HG03565 (cell line): ENCODE measurements around the gene TENT5A.

Experiments used
- ATAC-seq: cut with Tn5 transposase; IDR thresholded peaks from one replicate; pipeline ENCODE4 v1.9.1; 2021; ENCODE audit warnings: mild to moderate bottlenecking, moderate library complexity; ENCODE audit not compliant: unreplicated experiment

Gene TENT5A

DNA sequence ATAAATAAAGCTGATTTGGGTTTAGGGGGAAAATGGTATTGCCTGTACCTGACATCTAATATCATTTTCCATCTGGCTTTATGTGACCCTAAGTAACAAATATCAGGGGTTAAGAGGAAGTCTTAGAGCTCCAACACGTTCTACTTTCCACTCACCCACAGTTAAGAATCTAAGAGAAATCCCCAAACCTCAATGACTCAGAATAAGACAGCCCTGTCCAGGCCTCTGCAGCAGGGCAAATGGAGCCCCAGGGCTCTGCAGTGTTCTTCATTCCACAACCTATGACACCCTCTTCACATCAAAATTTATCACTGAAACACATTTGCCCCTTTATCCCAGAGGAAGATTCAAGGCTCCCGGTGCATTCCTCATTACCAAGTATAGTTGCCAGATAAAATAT is 20.3 kb upstream of the TENT5A start:
- ATAC-seq: peak; percentile 100

DNA sequence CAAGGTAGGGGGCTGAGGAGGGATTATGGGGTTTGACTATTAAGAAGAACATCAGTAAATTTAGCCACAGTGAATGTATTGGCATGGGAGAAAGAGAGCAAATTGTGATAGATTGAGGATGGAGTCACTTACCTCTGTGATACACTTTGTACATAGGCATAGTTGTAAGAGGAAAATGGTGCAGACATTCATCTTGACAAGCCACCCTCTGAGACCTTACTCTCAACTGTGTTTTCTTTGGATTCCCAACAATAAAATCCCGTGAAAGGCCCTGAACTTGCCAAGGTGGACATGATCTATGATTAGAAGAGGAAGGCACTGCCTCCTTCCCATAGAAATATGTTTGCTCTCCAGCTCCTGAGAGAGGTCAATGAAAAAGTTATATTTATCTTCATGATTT is 18.6 kb upstream of the TENT5A start:
- no peak for ATAC-seq

DNA sequence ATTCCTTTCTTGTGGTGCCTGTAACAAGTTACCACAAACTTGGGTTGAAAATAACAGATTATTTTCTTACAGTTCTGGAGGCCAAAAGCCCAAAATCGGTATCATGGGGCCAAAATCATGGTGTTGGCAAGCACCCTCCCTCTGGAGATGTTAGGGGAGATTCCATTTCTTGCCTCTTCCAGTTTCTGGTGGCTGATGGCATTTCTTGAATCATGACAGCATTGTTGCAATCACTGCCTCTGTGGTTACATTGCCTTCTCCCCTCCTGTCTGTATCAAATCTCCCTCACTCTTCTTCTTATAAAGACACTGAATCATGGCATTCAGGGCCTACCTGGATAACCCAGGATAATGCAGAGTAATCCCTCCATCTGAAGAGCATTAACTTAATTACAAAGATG is 17.9 kb upstream of the TENT5A start:
- no peak for ATAC-seq

DNA sequence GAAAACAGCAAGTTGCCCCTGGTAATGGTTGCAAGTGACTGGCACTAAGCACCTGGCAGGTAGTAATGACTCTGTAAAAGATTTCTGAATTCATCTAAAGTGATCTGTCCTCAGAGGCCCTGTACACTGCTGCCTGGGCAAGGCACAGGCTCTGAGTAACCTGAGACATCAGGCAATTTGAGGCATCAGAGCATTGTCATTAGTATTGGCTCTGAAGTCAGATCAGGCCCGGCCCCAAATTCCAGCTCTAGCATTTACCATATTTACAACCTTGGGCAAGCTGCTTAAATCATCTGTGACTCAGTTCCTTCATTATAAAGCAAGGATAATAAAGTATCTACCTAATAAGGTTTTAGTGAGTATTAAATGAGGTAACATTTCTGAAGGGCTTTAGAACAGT is 17.3 kb upstream of the TENT5A start:
- no peak for ATAC-seq

DNA sequence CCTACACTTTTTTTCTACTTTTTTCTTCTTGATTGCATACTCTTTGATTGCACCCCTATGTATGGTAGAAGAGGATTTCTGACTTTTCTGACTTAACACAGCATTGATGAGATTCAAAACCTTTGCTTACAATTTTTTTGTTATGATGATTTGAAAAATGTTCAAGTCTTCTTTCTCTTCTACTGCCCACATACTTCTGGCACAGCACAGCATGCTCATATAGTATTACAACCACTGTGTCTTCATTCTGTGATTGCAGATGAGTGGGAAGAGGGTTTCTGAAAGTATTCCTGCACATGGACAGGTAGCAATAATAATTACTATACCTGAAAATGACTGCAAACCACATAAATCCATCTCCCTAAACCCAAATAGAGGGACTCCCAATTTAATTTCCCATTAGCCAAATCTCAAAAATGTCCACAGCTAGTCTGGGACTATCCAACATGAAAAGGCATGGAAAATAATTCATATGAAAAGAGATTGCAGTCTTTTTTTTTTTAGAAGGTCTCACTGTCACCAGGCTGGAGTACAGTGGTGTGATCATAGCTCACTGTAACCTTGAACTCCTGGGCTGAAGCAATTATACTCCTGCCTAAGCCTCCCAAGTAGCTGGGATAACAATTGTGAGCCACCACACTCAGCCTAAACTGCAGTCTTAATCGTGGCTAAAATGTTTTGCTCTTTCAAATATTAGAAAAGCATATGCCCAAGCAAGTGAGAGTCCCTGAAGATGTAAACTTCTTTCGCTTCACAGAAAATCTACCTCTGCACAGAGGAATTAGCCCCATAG is 15.9 kb upstream of the TENT5A start:
- ATAC-seq: no peak

DNA sequence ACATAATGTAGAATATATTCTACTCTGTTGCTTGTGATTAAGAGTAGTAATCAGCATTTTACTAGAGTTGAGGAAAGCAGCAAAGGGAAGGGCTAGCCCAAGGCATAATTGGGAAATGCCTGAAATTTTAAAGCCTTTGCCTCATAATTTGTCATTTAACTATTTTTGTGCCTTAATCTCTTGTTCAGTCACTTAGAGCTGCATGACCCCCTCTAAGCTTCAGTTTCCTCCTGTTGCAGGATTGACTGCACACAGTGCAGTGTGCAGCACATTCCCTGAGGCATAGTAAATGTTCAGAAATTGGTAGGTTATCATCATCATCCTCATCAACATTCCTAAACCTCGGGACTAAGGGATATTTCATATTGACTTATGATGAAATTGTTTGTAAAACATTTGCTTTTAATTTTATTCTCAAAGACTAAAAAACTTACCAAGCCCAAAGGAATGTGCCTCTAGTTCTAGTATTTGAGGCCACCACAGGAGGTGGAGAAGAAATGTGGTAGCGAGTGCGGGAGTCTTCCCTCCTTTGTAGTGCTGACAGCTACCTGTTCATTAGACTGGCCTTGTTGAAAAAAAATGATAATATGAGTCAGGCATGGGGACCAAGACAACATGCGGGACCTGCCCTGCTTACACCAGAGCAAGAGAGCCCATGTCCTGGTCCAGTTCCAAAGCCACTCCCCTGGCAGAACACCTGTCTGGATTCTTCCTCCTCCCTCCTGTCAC is 14.8 kb upstream of the TENT5A start:
- no peak for ATAC-seq

DNA sequence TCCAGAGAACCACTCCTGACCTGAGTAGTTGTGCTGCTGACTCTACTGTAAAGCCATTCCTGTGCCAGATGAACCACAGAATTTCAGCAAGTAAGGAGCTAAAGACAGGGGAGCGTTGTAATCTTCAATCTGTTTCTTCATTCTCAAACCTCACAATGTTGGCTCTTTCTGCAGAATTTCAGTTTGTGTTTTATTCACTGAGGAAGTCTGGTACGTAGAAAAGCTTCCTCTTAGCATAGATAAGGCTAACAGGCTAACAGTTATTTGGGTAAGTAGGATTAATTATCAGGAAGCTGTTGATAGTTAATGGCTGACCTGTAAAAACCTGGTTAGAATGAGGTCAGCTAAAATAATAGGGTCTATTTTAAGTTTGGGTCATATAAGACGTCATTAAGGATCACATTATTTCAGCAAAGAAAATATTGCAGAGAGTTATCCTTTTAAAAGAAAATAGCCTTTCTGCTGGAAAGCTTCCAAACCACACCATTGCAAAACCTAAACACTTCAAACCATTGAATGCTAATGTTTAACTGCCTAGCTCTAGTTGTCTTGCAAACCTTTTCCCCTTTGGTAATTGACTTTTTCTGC is 14.1 kb upstream of the TENT5A start:
- peak; percentile 55 for ATAC-seq

DNA sequence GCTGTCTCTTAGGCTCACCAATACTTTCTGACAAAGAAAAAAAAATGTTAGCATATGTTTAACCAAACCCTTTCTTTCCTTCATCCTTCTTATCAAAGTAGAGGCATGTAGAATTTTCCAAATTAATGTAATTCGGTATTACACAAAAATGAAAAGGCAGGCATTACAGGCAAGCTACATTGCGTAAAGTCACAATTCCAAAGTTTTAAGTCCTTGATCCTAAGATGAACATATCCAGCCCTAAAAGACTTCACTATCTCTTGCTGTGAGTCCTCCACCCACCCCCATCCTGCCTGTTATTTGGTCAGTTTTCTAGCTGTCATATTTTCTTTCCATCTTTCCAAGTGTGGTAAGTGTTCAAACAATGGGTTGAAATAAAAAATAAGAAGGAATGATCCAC is 12.1 kb upstream of the TENT5A start:
- ATAC-seq: no peak

DNA sequence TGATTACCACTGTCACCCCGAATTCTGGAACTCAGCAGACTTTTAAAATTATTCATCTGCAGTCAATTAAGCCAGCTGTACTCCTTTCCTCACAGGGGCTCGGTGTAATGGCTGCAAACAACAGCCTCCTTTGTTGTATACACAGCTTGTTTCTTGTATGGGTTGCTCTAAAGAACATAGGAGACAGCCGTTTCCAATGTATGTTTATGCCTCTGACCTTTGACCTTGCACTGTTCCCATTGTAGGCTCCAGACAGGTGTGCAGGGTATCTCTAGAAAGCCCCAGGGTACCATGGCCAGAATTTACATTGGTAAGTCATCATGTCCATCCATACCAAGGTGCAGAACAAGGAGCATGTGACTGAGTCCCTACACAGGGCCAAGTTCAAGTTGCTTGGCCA is 11.5 kb upstream of the TENT5A start:
- no peak for ATAC-seq

DNA sequence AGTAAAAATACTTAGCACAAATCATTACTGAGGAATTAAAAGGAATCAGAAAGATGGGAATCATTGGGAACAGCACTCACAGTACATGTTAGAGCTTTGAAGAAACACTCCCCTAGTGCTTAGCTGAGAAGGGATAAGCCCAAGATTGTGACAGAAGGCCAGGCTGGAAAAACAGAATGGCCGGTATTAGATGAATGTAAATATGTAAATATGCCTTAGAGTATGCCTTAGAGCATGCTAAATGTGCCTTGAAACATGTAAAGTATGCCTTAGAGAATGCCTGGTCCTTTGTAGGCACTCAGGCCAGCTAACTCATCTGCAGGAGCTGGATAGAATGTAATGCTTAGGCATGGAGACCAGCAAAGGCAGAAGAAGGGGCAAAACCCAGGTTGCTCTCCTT is 10.6 kb upstream of the TENT5A start:
- ATAC-seq: no peak

DNA sequence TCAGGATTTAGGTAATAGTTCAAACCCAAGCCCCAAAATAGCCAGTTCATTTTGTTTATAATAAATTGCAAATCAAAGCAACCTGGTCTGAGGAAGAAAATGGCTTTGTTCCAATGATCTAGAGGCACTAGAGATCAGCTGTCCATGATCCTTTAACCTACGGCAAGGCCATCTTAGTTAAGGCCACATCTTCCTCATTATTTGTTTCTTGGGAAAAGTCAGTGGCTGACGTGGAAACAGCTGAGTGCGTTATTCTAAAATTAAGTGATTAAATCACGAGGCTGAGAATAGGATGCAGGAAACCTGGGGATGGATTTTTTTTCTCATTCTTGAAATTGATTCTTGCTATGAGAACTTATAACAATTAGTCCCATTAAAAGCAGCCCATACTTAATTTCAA is 10.1 kb upstream of the TENT5A start:
- ATAC-seq: no peak

DNA sequence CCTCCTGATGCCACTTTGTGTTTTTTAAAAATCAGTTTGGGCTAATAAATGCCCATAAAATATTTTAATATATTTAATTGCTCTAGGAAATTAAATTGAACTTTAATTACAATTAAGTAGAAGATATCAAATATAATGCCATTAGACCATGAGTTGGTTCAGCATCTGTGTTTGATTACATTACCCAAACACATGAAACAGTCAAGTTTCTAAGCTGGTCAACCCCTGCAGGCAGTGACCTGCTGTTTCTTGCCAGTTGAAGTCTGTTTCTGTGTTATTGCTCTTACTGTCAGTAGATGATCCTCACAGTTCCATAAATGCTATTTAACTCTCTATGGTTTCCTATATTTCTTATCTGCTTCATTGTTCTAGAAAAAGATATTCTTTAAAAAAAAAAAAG is 9.7 kb upstream of the TENT5A start:
- no peak for ATAC-seq

DNA sequence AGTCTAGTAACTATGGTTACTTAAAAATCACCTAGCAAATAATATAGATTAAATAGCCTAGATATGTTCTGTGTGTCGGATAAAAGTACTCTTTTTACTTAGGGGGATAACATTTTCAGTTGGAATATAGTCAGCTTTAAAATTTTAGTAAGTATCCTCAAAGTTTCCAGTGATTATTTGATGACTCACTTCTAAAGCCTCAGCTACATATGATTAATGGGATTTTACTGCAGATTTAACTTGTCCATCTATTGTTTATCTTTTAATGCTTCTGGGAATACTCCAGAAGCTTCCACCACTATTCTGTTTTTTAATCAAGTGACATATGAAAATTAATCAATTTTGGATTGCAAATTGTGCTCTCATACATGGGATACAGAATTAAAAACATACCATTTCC is 8.7 kb upstream of the TENT5A start:
- no peak for ATAC-seq

DNA sequence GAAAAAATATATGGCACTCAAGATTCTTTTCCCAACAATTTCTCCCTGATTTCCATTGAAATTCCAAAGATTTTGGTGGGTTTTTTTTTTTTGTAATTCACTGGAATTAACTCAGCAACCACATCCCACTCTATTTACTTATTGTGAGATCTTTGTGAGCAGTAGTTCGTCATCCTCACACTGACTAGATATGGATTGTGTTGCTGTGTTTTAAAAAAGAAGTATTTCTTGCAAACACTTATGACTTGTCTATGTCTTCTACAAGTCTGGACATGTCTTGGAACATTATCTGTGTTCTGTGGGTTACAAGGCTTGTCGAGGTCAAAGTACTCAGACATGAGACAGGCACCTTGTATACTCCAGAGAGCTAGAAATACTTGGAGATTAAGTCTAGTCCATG is 7.3 kb upstream of the TENT5A start:
- ATAC-seq: no peak

DNA sequence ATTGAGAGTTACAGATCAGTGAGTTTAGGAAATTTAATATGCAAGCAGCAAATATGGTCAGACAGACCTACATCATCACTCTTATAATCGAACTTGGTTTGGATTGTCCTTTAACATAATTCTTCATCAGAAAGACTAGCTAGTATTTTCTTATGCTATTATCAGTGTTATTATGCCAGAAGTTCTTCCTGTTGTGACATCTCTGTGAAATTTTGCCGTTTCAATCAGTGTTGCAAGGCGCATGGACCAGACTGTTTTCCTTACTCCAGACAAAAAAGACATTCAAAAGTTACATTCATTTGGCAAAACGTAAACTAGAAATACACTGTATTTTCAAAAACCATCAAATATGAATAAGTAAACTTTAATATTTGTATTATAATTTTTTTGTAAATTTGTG is 5.7 kb upstream of the TENT5A start:
- ATAC-seq: no peak

DNA sequence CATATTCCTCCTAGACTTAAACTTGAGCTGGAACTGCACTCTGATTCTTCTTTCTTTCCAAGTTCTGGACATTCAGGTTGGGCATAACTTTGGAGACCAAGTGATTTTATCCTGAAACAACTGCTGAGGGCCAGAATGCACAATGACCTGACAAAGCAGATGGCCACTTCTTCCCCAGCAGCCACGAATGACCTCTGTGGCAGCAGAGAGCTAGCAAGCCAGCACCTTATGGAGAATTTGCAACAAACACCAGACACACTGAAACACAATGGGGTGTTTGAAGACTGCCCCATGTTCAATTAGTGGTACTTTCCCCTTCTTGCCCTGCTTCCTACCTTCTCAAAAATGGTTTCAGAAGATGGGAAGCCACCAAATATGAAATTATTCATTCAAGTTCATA is 4.2 kb upstream of the TENT5A start:
- ATAC-seq: no peak

DNA sequence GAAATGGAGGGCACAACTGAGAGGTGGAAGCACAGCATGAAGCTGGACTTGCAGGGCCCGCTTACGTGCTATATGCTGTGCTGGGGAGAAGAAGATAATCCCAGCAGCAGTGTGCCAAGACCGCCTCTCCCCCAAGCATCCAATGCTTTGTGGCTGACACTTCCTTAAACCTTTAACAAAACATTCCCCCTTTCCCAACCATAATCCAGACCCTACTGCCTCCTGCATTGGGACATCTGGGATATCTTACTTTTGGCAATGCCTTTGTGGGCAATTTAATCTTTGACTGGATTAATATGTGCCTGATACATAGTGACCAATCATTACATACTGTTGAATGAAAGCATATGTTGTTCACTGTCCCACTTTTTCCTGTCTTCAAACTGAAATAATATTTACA is 3.1 kb upstream of the TENT5A start:
- no peak for ATAC-seq

DNA sequence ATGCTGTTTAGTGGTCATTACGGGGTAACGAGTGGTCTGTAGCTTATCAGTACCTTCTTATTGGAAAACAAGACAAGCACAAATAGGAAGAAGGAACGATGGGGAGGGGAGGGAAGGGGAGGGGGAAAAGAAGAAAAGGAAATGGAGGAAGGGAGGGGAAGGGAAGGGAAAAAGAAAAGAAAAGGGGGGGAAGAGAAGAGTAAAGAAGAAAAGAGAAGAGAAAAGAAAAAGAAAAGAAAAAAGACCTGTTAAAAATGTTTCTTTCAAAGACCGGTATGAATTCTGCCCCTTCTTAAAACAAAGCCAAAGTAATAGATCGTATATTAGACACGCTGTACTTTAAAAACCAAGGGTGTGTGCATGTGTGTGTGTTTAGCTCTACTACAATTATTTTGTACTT is 2.4 kb upstream of the TENT5A start:
- no peak for ATAC-seq

DNA sequence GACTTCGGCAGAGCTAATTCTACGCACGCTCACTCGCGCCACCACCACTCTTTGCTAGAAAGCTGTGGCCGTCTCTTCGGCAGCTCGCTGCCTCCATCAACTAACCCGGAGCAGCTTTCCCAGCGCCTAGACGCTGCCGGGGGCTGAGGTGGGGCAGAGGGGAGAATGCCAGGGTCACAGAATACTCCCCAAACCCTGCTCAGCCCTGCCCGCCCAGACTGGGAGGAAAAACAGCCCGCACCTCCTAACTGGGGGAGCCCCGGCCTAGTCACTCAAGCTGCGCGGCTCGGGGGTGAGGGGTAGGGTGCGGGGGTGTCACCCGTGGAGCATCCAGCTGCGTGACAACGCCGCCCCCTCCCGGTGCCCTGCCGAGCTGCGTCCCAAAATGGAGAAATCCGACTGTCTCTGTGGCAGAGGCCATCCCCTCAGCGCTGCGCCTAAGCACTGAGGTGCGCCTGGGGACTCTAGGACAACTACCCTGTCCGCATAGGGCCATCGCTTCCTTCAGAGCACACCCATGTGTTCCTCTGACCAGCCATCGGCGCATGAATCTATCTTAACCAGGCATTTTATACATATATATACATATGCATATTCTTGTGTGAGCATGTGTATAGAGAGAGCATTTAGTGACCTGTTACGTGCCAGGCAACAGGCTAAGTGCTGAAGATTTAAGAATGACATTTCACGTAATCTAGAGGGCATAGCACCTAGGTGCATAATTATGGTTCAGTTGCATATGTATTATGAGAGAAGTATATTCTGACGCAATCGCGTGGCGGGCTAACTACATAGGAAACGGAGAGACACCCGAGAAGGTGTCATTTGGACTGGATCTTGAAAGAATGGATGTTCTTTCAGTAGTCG is 1.5 kb upstream of the TENT5A start:
- ATAC-seq: peak; percentile 32

DNA sequence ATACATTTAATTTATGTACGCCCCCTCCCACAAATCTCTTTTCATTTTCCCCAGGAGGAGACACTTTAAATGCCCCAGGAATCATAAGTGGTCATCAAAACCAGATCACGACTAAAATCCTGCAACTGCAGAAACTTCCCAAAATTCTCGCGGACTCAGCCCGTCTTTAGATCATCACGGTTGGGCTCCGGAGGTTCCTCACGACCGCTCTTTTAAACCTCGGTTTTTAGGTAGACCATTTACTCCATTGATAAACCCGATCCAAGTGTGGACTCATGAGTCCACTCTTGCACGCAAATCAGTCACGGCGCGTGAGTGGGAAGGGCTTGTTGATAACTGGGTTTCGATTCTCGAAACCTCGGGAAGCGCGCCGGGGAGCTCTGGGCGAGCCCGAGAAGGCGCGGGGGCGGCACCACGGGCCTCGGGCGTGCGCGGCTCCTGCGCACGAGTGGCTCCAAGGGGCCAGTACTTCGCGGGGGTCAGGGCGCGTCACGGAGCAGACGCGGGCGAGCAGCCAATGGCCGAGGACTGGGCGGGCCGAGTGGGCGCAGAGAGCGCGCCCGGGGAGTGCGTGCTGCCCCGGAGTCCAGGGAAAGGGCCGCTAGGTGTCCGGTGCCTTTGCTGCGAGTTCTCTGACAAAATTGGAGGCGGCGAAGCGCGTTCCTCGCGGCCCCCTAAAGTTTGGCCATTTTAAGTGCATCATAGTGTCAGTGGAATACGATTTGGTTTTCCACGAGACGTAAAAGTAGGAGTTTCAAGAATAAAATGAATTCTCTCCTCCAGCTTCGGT is 635 bp upstream of the TENT5A start:
- ATAC-seq: peak; percentile 39
